Adrenal gland (tissue), 5 donors: ENCODE data around the gene ATRIP.

Source experiments
- POLR2A ChIP-seq, 2 donors: fragments of 450-650 bp; IDR thresholded peaks; one replicate each; pipeline ENCODE4 v1.6.1; 2017; ENCODE audit warnings: antibody characterized with exemption in 2 of 2, mild to moderate bottlenecking in 2 of 2, moderate library complexity in 1 of 2
- TF ChIP-seq, protein P1 (sequence below), 6 experiments: fragments of 450-650 bp in 4 of 6; fragments of 200-600 bp in 2 of 6; sonication (generic) in 1 of 6; IDR thresholded peaks; 1 replicate in 5 of 6; 2 replicates in 1 of 6; pipeline versions ENCODE4 v1.5.1 to v1.8.0; 2016 to 2021; ENCODE audit warnings: antibody characterized with exemption in 6 of 6, mild to moderate bottlenecking in 2 of 6, moderate library complexity in 1 of 6
- donor health status: DM: no; HTN: no; CAD: no.

DNA sequence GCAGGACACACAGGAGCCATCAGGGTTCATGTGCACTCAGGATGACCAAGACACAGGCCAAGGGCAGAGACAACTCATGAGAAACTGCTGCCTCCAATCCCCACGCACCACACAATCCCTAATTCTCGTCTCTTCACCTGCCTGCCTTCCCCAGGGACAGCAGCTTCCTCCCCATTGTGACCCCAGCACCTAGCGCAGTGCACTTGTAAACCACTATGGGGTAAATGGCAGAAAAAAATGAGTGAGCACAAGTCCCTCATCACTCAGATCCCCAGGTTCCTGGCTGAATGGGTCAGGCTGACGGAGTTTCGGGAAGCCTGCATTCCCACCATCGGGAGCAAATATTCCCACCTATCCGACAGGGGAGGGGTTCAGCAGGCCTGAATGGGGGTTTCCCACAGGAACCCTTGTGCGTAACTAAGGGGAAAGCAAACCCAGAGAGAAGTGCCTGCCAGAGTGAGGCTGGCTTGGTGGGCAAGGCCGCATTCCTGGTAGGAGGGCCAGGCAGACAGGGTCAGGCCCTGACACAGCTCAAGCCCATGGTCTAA, 35.4 kb upstream of the ATRIP start:
- TF ChIP-seq, protein P1, sequence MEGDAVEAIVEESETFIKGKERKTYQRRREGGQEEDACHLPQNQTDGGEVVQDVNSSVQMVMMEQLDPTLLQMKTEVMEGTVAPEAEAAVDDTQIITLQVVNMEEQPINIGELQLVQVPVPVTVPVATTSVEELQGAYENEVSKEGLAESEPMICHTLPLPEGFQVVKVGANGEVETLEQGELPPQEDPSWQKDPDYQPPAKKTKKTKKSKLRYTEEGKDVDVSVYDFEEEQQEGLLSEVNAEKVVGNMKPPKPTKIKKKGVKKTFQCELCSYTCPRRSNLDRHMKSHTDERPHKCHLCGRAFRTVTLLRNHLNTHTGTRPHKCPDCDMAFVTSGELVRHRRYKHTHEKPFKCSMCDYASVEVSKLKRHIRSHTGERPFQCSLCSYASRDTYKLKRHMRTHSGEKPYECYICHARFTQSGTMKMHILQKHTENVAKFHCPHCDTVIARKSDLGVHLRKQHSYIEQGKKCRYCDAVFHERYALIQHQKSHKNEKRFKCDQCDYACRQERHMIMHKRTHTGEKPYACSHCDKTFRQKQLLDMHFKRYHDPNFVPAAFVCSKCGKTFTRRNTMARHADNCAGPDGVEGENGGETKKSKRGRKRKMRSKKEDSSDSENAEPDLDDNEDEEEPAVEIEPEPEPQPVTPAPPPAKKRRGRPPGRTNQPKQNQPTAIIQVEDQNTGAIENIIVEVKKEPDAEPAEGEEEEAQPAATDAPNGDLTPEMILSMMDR (IDR thresholded peaks at IDR 0.05), result no peak
- TF ChIP-seq POLR2A (IDR thresholded peaks at IDR 0.05), result no peak
